HL-60 (cell line): ENCODE results near the gene DRAM2.
"Not testable (repeated sequence)": the region's sequence is repeated elsewhere in the genome, so short reads cannot be mapped to it uniquely, and the experiment has no call there.

Experiments used
- DNase-seq, 2 experiments: peaks; one replicate each; pipeline ENCODE4 v3.0.0-alpha.2; 2010 to 2020; ENCODE audit warnings: low read depth in 1 of 2, low spot score in 1 of 2
- H3K27ac ChIP-seq: fragments of 250-450 bp; sonication (Bioruptor Pico); replicated peaks from 2 replicates; pipeline ENCODE4 v1.5.1; 2020; ENCODE audit warnings: mild to moderate bottlenecking, moderate library complexity
- H3K27me3 ChIP-seq: fragments of 250-450 bp; sonication (Bioruptor Pico); 2 replicates; pipeline ENCODE4 v1.5.1; 2021; ENCODE audit warnings: mild to moderate bottlenecking, moderate library complexity; ENCODE audit not compliant: insufficient read depth, poor library complexity, severe bottlenecking
- H3K4me3 ChIP-seq: replicated peaks from 2 replicates; pipeline ENCODE4 v1.5.1; 2011; ENCODE audit warnings: mild to moderate bottlenecking, control low read depth, low read length; ENCODE audit not compliant: insufficient read depth
- CTCF ChIP-seq: IDR thresholded peaks from one replicate; pipeline ENCODE4 v1.5.1; 2011; ENCODE audit warnings: low read length, control low read depth, inconsistent platforms; ENCODE audit not compliant: insufficient read depth
- GABPA ChIP-seq: IDR thresholded peaks from 2 replicates; pipeline ENCODE4 v1.6.1; 2012; ENCODE audit warnings: low read depth
- POLR2AphosphoS5 ChIP-seq: IDR thresholded peaks from 2 replicates; pipeline ENCODE4 v1.6.1; 2012; ENCODE audit warnings: low read depth
- SPI1 ChIP-seq: IDR thresholded peaks from 2 replicates; pipeline ENCODE4 v1.6.1; 2012; ENCODE audit warnings: low read depth, mild to moderate bottlenecking, borderline replicate concordance
- TF ChIP-seq, protein P1 (sequence below): IDR thresholded peaks from 2 replicates; pipeline ENCODE4 v1.6.1; 2012; ENCODE audit warnings: low read depth; ENCODE audit not compliant: insufficient replicate concordance

The DRAM2 gene

GRCh38 chr1:111097356-111098099, 42.4 kb downstream of the DRAM2 start:
- Histone ChIP-seq H3K27me3 (no peaks in the 10 kb centered on the region), H3K4me3 (no peak overlapping the region), H3K27ac (no peak overlapping the region)
- DNase-seq = no peak
- TF ChIP-seq, protein P1, sequence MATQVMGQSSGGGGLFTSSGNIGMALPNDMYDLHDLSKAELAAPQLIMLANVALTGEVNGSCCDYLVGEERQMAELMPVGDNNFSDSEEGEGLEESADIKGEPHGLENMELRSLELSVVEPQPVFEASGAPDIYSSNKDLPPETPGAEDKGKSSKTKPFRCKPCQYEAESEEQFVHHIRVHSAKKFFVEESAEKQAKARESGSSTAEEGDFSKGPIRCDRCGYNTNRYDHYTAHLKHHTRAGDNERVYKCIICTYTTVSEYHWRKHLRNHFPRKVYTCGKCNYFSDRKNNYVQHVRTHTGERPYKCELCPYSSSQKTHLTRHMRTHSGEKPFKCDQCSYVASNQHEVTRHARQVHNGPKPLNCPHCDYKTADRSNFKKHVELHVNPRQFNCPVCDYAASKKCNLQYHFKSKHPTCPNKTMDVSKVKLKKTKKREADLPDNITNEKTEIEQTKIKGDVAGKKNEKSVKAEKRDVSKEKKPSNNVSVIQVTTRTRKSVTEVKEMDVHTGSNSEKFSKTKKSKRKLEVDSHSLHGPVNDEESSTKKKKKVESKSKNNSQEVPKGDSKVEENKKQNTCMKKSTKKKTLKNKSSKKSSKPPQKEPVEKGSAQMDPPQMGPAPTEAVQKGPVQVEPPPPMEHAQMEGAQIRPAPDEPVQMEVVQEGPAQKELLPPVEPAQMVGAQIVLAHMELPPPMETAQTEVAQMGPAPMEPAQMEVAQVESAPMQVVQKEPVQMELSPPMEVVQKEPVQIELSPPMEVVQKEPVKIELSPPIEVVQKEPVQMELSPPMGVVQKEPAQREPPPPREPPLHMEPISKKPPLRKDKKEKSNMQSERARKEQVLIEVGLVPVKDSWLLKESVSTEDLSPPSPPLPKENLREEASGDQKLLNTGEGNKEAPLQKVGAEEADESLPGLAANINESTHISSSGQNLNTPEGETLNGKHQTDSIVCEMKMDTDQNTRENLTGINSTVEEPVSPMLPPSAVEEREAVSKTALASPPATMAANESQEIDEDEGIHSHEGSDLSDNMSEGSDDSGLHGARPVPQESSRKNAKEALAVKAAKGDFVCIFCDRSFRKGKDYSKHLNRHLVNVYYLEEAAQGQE = no peak
- TF ChIP-seq SPI1 (no peak), CTCF (no peak), GABPA (no peak), POLR2AphosphoS5 (no peak)

- H3K27ac ChIP-seq, H3K4me3 ChIP-seq, DNase-seq, H3K27me3 ChIP-seq: not testable (repeated sequence)
These were observed 44.5 kb downstream of the DRAM2 start for GRCh38 chr1:111095421-111095820.

DNA sequence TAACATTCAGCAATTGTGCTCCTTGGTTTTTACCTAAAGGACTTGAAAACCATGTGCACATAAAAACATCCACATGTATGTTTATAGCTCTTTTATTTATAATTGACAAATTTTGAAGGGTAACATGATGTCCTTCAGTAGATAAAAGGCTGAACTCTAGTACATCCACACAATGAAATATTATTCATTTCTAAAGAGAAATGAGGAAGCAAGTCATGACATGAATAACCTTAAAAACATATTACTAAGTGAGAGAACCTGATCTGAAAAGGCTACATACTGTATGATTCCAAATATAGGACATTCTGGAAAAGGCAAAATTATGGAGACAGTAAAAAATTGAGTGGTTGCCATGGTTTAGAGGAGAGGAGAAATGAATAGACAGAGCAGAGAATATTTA, 50.3 kb downstream of the DRAM2 start:
- Histone ChIP-seq H3K4me3 (no peak overlapping the region), H3K27me3 (no peaks in the 10 kb centered on the region), H3K27ac (no peak overlapping the region)
- DNase-seq = no peak
- TF ChIP-seq GABPA = no peak
- TF ChIP-seq SPI1 = no peak
- no peak for TF ChIP-seq CTCF
- TF ChIP-seq POLR2AphosphoS5 = no peak
- TF ChIP-seq, protein P1 = no peak

- TF ChIP-seq GABPA = no peak
- TF ChIP-seq SPI1 = peak; percentile 57; the same call in 1 of the 2 replicates
- peak in 1 of 2 experiments; percentile 46 for DNase-seq
- no peak overlapping the region for H3K27ac ChIP-seq
- no peak overlapping the region for H3K4me3 ChIP-seq
- no peaks in the 10 kb centered on the region for H3K27me3 ChIP-seq
These were observed 54.2 kb downstream of the DRAM2 start for GRCh38 chr1:111085676-111086075.

GRCh38 chr1:111084999-111085398, 54.9 kb downstream of the DRAM2 start:
- H3K4me3 ChIP-seq = no peak overlapping the region
- TF ChIP-seq SPI1 (no peak), CTCF (no peak), POLR2AphosphoS5 (no peak), GABPA (no peak)
- TF ChIP-seq, protein P1 = no peak
- no peak overlapping the region for H3K27ac ChIP-seq
- DNase-seq = no peak
- H3K27me3 ChIP-seq = no peaks in the 10 kb centered on the region
